Ovary (tissue), 9 donors: Measurements from ENCODE around the gene ADGRF5. TPM values are rescaled to one million over a fixed set of nuclear protein-coding genes. Genes with fewer than 3 reads are reported as not detected.

Source experiments
- DNase-seq, 5 donors: peaks; one replicate each; pipeline ENCODE4 v3.0.0-alpha.2; 2019 to 2020
- H3K27ac ChIP-seq, 2 donors: fragments of 200-600 bp; one replicate each; pipeline versions ENCODE4 v1.5.1 to v1.8.0; 2019 to 2022
- H3K27me3 ChIP-seq: fragments of 200-600 bp; one replicate; pipeline ENCODE4 v1.8.0; 2022
- H3K36me3 ChIP-seq: fragments of 200-600 bp; sonication (generic); one replicate; pipeline ENCODE4 v1.5.1; 2019
- H3K4me1 ChIP-seq: one replicate; pipeline ENCODE4 v1.8.1; 2013; ENCODE audit warnings: mild to moderate bottlenecking, moderate library complexity; ENCODE audit not compliant: insufficient read depth
- H3K4me3 ChIP-seq: fragments of 200-600 bp; sonication (generic); one replicate; pipeline ENCODE4 v1.5.1; 2017
- H3K9me3 ChIP-seq, 2 donors: fragments of 200-600 bp in 1 of 2; sonication (generic) in 1 of 2; one replicate each; pipeline versions ENCODE4 v1.5.1 to v1.8.1; 2013 to 2019; ENCODE audit warnings: mild to moderate bottlenecking in 1 of 2, moderate library complexity in 1 of 2
- CTCF ChIP-seq, 3 donors: fragments of 450-650 bp in 2 of 3; fragments of 200-600 bp in 1 of 3; IDR thresholded peaks; one replicate each; pipeline versions ENCODE4 v1.5.1 to v1.8.0; 2016 to 2022; ENCODE audit warnings: antibody characterized with exemption in 3 of 3, mild to moderate bottlenecking in 1 of 3
- EP300 ChIP-seq: sonication (generic); formaldehyde crosslinking; IDR thresholded peaks from one replicate; pipeline ENCODE4 v1.6.1; 2017; ENCODE audit warnings: antibody characterized with exemption
- POLR2A ChIP-seq: fragments of 450-650 bp; IDR thresholded peaks from one replicate; pipeline ENCODE4 v1.6.1; 2017; ENCODE audit warnings: antibody characterized with exemption, mild to moderate bottlenecking, moderate library complexity
- WGBS, 3 donors: extraction: QIAGEN DNeasy Blood & Tissue Kit in 1 of 3; methylation state at CpG; one replicate each; pipeline versions ENCODE4 v1.1.5 to v1.1.7; 2013 to 2017; 5-methylcytosine and 5-hydroxymethylcytosine counted together
- intact Hi-C, 4 donors: fragments of 100-400 bp; cut with DNase I; formaldehyde crosslinking; loops; one replicate each; pipeline versions ENCODE4 v1.11.0 to v1.15.1; 2022 to 2023
- polyA plus RNA-seq, 2 donors: library from polyadenylated mRNA; stranded (reverse); fragments of 200-250 nt in 1 of 2; fragments of 350-450 nt in 1 of 2; fragmentation: Illumina TruSeq in 1 of 2; extraction: RNeasy Lipid Tissue Mini Kit (QIAGEN cat#74804) in 1 of 2; gene quantifications; one replicate each; pipeline ENCODE4 v1.2.3, GENCODE V29; 2013 to 2014
- total RNA-seq, 7 donors: library from RNA; depleted of rRNA in 2 of 7; stranded (reverse); fragments of >200 nt in 2 of 7; fragmentation: NEBNext Ultra II Directional in 3 of 7; extraction: Animal tissue kit (Norgen Biotek cat#: 25700) in 3 of 7; gene quantifications; one replicate each; pipeline versions ENCODE4 v1.1.0 to v1.2.4, GENCODE V29; 2016 to 2023
- donor health status: DM: no; HTN: no; CAD: no; lungs with moderate emphysema.
- donor health status: DM: no; HTN: no; CAD: no.
- donor health status: Bipolar disorder and iron deficiency.
- donor health status: DM: yes; HTN: yes; CAD: no.
- donor health status: DM: no; HTN: no; CAD: no.
- donor health status: DM: yes; HTN: yes; CAD: no.

ADGRF5 gene
- total and polyA plus RNA-seq, 9 donors, result 4.7 to 41.2 (median 10.6) TPM

GRCh38 chr6:46915866-46916265 lies 5.9 kb downstream of the ADGRF5 start:
- H3K4me1 ChIP-seq, result no peaks in the 10 kb centered on the region
- no peaks in the 10 kb centered on the region for H3K36me3 ChIP-seq
- H3K27ac ChIP-seq, result no peak overlapping the region
- no peaks in the 10 kb centered on the region for H3K27me3 ChIP-seq
- 69 to 94% (median 89%) methylated on average over 4 of the region's 4 CpGs for WGBS, 3 donors
- no peaks in the 10 kb centered on the region for H3K9me3 ChIP-seq
- TF ChIP-seq POLR2A, result no peak
- no peak for TF ChIP-seq CTCF (IDR thresholded peaks at IDR 0.05)
- no peak for TF ChIP-seq EP300
- H3K4me3 ChIP-seq, result no peak overlapping the region
- DNase-seq, result no peak
- intact Hi-C loops, result no loop called here

GRCh38 chr6:46915380-46915779 lies 6.4 kb downstream of the ADGRF5 start:
- no peak overlapping the region for H3K27ac ChIP-seq
- H3K4me1 ChIP-seq, result no peaks in the 10 kb centered on the region
- no peaks in the 10 kb centered on the region for H3K27me3 ChIP-seq
- no peaks in the 10 kb centered on the region for H3K36me3 ChIP-seq
- intact Hi-C loops, result no loop called here
- no peak for TF ChIP-seq POLR2A
- DNase-seq, result no peak
- H3K9me3 ChIP-seq, result no peaks in the 10 kb centered on the region
- no peak overlapping the region for H3K4me3 ChIP-seq

GRCh38 chr6:46914279-46914810 lies 7.4 kb downstream of the ADGRF5 start:
- H3K9me3 ChIP-seq, result no peaks in the 10 kb centered on the region
- 48 to 66% (median 60%) methylated on average over 4 of the region's 4 CpGs for WGBS, 3 donors
- no peaks in the 10 kb centered on the region for H3K27me3 ChIP-seq
- no peak for TF ChIP-seq CTCF (IDR thresholded peaks at IDR 0.05)
- TF ChIP-seq POLR2A, result no peak
- TF ChIP-seq EP300, result no peak
- intact Hi-C loops, result no loop called here
- no peak overlapping the region for H3K27ac ChIP-seq
- DNase-seq, result no peak
- H3K4me1 ChIP-seq, result no peaks in the 10 kb centered on the region
- H3K36me3 ChIP-seq, result no peaks in the 10 kb centered on the region
- H3K4me3 ChIP-seq, result no peak overlapping the region

GRCh38 chr6:46909371-46909770 lies 12.4 kb downstream of the ADGRF5 start:
- H3K4me1 ChIP-seq, result no peaks in the 10 kb centered on the region
- TF ChIP-seq EP300 (no peak), CTCF (IDR thresholded peaks at IDR 0.05) (no peak), POLR2A (no peak)
- H3K9me3 ChIP-seq, result no peaks in the 10 kb centered on the region
- no peaks in the 10 kb centered on the region for H3K27me3 ChIP-seq
- intact Hi-C loops, result no loop called here
- no peaks in the 10 kb centered on the region for H3K36me3 ChIP-seq
- H3K4me3 ChIP-seq, result no peak overlapping the region
- no peak overlapping the region for H3K27ac ChIP-seq
- DNase-seq, result no peak
- WGBS, 3 donors, result 52 to 72% (median 57%) methylated on average over 2 of the region's 2 CpGs

- H3K27ac ChIP-seq, result no peak overlapping the region
- intact Hi-C loops, result no loop called here
- no peak for DNase-seq
- no peaks in the 10 kb centered on the region for H3K27me3 ChIP-seq
- TF ChIP-seq POLR2A (no peak), CTCF (IDR thresholded peaks at IDR 0.05) (no peak), EP300 (no peak)
- H3K9me3 ChIP-seq, result no peaks in the 10 kb centered on the region
- WGBS, 3 donors, result 88 to 89% (median 89%) methylated on average over 3 of the region's 3 CpGs
- H3K4me1 ChIP-seq, result no peaks in the 10 kb centered on the region
- no peak overlapping the region for H3K4me3 ChIP-seq
- H3K36me3 ChIP-seq, result no peaks in the 10 kb centered on the region
These were observed 15.0 kb downstream of the ADGRF5 start for GRCh38 chr6:46906776-46907175.
